Fibroblast of lung (primary cell): ENCODE measurements around the gene DLG5. TPM values are rescaled to one million over a fixed set of nuclear protein-coding genes. Genes with fewer than 3 reads are reported as not detected.

Experiments used
- DNase-seq, 2 donors: peaks; one replicate each; pipeline versions ENCODE4 v3.0.0 to v3.0.0-alpha.2; 2010; ENCODE audit warnings: low read depth in 2 of 2
- H2AFZ ChIP-seq: 2 replicates; pipeline ENCODE4 v1.5.1; 2012; ENCODE audit warnings: low read length, control low read depth, inconsistent platforms
- H3K27ac ChIP-seq: 2 replicates; pipeline ENCODE4 v1.5.1; 2011; ENCODE audit warnings: low read length, control low read depth; ENCODE audit not compliant: insufficient read depth
- H3K27me3 ChIP-seq: 2 replicates; pipeline ENCODE4 v1.5.1; 2011; ENCODE audit warnings: mild to moderate bottlenecking, low read length; ENCODE audit not compliant: control insufficient read depth, insufficient read depth
- H3K36me3 ChIP-seq: 2 replicates; pipeline ENCODE4 v1.5.1; 2011; ENCODE audit warnings: low read length; ENCODE audit not compliant: control insufficient read depth, insufficient read depth
- H3K4me1 ChIP-seq: 2 replicates; pipeline ENCODE4 v1.5.1; 2011; ENCODE audit warnings: low read length; ENCODE audit not compliant: control insufficient read depth, insufficient read depth; ENCODE audit errors: extremely low read depth
- H3K4me2 ChIP-seq: 2 replicates; pipeline ENCODE4 v1.5.1; 2011; ENCODE audit warnings: low read length, control low read depth; ENCODE audit not compliant: insufficient read depth; ENCODE audit errors: extremely low read depth
- H3K4me3 ChIP-seq, 4 experiments: fragments of 200-600 bp in 1 of 4; sonication (generic) in 1 of 4; replicated peaks in 1 of 4; 2 replicates each; pipeline ENCODE4 v1.5.1; 2011 to 2016; ENCODE audit warnings: low read length in 4 of 4, low read depth in 3 of 4, mild to moderate bottlenecking in 3 of 4, control low read depth in 2 of 4, inconsistent platforms in 1 of 4, mixed read lengths in 1 of 4; ENCODE audit not compliant: insufficient read depth in 1 of 4; ENCODE audit errors: control extremely low read depth in 1 of 4
- H3K79me2 ChIP-seq: 2 replicates; pipeline ENCODE4 v1.5.1; 2012; ENCODE audit warnings: mild to moderate bottlenecking, low read length, inconsistent platforms; ENCODE audit not compliant: control insufficient read depth, insufficient read depth
- H3K9ac ChIP-seq: 2 replicates; pipeline ENCODE4 v1.5.1; 2011; ENCODE audit warnings: mild to moderate bottlenecking, low read length, control low read depth; ENCODE audit not compliant: insufficient read depth
- H3K9me3 ChIP-seq: 2 replicates; pipeline ENCODE4 v1.5.1; 2012; ENCODE audit warnings: low read depth, low read length; ENCODE audit not compliant: control insufficient read depth, insufficient read depth
- H4K20me1 ChIP-seq: 2 replicates; pipeline ENCODE4 v1.5.1; 2011; ENCODE audit warnings: low read length; ENCODE audit not compliant: control insufficient read depth, insufficient read depth; ENCODE audit errors: extremely low read depth
- EZH2 ChIP-seq: IDR thresholded peaks from 2 replicates; pipeline ENCODE4 v1.5.1; 2012; ENCODE audit warnings: low read length, control low read depth, mild to moderate bottlenecking; ENCODE audit errors: missing control alignments
- polyA plus RNA-seq, 2 donors: library from polyadenylated mRNA; depleted of rRNA in 1 of 2; stranded (reverse) in 1 of 2; unstranded in 1 of 2; fragments of >200 nt; gene quantifications; 2 replicates each; pipeline ENCODE4 v1.2.1, GENCODE V29; 2011 to 2012; ENCODE audit warnings: missing spikeins in 1 of 2
- total RNA-seq: library from RNA; depleted of rRNA; stranded (reverse); fragments of >200 nt; gene quantifications from 2 replicates; pipeline ENCODE4 v1.2.1, GENCODE V29; 2014
- TF ChIP-seq, protein P1 (sequence below), 2 donors: IDR thresholded peaks in 1 of 2; conservative IDR thresholded peaks in 1 of 2; 1 replicate in 1 of 2; 2 replicates in 1 of 2; pipeline ENCODE4 v1.5.1; 2011 to 2012; ENCODE audit warnings: low read length in 2 of 2, control low read depth in 1 of 2, inconsistent platforms in 1 of 2, low read depth in 1 of 2, mild to moderate bottlenecking in 1 of 2

The DLG5 gene
- total and polyA plus RNA-seq, 2 donors (not counting 1 experiment from before 2014, with no cell fraction given), result 15.3 to 40.8 TPM

DNA sequence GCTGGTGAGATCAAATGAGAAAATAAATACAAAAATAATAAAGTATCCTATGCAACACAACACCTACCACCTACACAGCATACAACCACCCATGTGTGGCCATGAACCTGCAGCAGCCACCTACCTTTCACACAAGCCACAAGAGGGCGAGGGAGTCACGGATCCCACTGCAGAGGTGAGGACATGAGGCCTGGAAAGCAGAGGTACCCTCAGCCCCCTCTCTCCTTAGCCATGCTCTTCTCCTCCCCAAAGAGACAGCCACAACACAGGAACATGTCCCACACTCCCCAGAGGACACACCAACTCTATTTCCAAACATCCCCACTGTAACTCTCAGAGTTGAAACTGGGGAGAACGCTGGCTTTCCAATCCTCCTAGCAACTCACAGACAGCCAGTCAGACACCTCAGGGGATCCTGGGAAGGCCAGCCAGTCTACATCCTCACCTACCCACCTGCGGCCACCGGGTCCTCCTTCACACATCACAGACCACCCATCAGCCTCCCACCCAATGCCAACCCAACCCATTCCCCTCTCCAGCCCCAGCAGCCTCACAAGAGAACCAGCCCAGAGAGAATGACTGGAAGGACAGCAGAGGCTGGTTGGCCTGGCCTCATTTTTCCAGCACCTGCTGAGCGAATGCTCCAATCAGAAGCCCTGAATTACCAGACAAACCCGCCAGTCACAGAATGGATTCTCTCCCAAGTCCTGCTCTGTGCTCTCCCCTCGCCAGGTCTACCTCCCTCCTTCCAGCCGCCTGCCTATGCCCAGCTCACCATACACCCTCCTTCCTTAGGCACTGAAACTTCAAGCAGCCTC is 18.4 kb downstream of the DLG5 start:
- Histone ChIP-seq H3K27me3 (no peaks in the 10 kb centered on the region), H3K36me3 (no peaks in the 10 kb centered on the region), H4K20me1 (no peaks in the 10 kb centered on the region), H2AFZ (no peak overlapping the region), H3K27ac (no peak overlapping the region), H3K4me2 (no peak overlapping the region), H3K4me3 (no peak overlapping the region), H3K4me1 (peaks cover 8% of the 10 kb centered on the region), H3K9ac (no peak overlapping the region), H3K79me2 (peaks cover 35% of the 10 kb centered on the region), H3K9me3 (no peaks in the 10 kb centered on the region)
- DNase-seq, result no peak
- no peak for TF ChIP-seq EZH2
- TF ChIP-seq, protein P1, sequence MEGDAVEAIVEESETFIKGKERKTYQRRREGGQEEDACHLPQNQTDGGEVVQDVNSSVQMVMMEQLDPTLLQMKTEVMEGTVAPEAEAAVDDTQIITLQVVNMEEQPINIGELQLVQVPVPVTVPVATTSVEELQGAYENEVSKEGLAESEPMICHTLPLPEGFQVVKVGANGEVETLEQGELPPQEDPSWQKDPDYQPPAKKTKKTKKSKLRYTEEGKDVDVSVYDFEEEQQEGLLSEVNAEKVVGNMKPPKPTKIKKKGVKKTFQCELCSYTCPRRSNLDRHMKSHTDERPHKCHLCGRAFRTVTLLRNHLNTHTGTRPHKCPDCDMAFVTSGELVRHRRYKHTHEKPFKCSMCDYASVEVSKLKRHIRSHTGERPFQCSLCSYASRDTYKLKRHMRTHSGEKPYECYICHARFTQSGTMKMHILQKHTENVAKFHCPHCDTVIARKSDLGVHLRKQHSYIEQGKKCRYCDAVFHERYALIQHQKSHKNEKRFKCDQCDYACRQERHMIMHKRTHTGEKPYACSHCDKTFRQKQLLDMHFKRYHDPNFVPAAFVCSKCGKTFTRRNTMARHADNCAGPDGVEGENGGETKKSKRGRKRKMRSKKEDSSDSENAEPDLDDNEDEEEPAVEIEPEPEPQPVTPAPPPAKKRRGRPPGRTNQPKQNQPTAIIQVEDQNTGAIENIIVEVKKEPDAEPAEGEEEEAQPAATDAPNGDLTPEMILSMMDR (conservative IDR thresholded peaks at IDR 0.05 in 1 of 2, IDR thresholded peaks at IDR 0.05 in 1 of 2; ENCODE audit: low read depth in 1 of 2, low read length in 2 of 2), result no peak

DNA sequence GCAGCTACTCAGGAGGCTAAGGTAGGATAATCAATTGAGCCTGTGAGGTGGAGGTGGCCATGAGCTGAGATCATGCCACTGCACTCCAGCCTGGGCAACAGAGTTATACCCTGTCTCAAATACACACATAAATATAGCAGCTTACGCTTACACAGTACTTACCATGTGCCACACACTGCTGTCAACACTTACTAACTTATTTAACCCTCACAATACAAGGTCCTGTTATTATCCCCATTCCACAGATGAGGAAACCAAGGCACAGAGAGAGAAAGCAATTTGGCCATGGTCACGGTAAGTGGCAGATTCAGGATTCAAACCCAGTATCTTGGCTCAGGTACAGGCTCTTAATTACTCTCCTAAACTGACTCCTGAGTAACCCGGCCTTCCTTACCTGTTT is 19.1 kb downstream of the DLG5 start:
- DNase-seq, result no peak
- Histone ChIP-seq H4K20me1 (no peaks in the 10 kb centered on the region), H3K79me2 (peaks cover 33% of the 10 kb centered on the region), H3K9ac (no peak overlapping the region), H3K4me2 (no peak overlapping the region), H3K27me3 (no peaks in the 10 kb centered on the region), H3K9me3 (no peaks in the 10 kb centered on the region), H2AFZ (no peak overlapping the region), H3K4me1 (peaks cover 8% of the 10 kb centered on the region), H3K27ac (no peak overlapping the region), H3K36me3 (no peaks in the 10 kb centered on the region), H3K4me3 (no peak overlapping the region)
- TF ChIP-seq, protein P1 (conservative IDR thresholded peaks at IDR 0.05 in 1 of 2, IDR thresholded peaks at IDR 0.05 in 1 of 2; ENCODE audit: low read depth in 1 of 2, low read length in 2 of 2), result no peak
- no peak for TF ChIP-seq EZH2

DNA sequence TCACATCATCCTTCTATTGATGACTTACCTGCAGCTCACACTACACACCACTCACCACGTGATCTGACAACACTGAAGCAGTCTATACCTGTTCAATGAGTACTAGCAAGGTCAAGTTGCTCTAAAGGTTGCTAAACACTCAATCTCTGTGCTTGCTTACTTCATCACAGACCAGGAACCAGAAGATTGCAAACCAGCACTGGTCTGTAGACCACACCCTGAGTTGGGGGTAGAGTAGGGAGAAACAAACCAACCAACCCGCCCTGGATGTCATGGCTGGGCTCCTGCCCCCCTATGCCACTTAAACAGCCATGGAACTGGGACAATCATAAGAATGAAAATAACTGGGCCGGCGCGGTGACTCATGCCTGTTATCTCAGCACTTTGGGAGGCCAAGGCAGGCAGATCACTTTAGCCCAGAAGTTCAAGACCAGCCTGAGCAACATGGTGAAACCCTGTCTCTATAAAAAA is 19.6 kb downstream of the DLG5 start:
- Histone ChIP-seq H2AFZ (no peak overlapping the region), H3K4me1 (peaks cover 8% of the 10 kb centered on the region), H3K9me3 (no peaks in the 10 kb centered on the region), H3K9ac (no peak overlapping the region), H3K4me2 (no peak overlapping the region), H4K20me1 (no peaks in the 10 kb centered on the region), H3K27me3 (no peaks in the 10 kb centered on the region), H3K4me3 (no peak overlapping the region), H3K36me3 (no peaks in the 10 kb centered on the region), H3K79me2 (peaks cover 31% of the 10 kb centered on the region), H3K27ac (no peak overlapping the region)
- DNase-seq, result no peak
- TF ChIP-seq EZH2, result no peak
- TF ChIP-seq, protein P1 (conservative IDR thresholded peaks at IDR 0.05 in 1 of 2, IDR thresholded peaks at IDR 0.05 in 1 of 2; ENCODE audit: low read depth in 1 of 2, low read length in 2 of 2), result no peak
